ENCODE measurements around the gene MRC2.

Gene MRC2

DNA sequence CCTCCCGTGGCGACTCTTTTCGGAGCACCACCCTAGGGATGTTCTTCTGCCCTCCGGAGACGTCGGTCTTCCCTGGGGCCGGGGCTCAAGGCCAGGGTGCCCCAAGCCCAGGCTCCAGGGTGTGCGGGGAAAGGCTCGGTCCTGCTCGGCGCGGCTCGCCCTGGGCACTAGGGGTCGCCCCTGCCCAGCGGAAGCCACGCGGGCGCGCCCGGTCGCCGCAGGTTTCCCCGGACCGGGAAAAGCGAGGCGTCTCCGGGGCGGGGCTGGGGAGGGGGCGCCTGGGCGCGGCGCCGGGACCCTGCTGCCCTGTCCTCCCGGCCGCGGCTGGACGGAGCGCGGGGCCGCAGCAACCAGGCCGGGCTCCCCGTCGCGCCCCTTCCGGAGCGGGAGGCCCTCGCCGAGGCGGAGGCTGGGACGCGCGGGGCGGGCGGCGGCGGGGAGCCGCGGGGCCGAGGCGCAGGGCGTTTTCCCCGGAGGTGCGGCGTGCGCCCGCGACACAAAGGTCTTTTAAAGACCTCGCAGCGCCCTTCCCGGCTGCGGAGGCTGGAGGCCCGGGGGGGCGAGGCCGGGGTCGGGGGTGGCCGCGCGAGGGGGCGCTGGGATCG is 76.4 kb downstream of the MRC2 start:
- peak; percentile 80 for DNase-seq

DNA sequence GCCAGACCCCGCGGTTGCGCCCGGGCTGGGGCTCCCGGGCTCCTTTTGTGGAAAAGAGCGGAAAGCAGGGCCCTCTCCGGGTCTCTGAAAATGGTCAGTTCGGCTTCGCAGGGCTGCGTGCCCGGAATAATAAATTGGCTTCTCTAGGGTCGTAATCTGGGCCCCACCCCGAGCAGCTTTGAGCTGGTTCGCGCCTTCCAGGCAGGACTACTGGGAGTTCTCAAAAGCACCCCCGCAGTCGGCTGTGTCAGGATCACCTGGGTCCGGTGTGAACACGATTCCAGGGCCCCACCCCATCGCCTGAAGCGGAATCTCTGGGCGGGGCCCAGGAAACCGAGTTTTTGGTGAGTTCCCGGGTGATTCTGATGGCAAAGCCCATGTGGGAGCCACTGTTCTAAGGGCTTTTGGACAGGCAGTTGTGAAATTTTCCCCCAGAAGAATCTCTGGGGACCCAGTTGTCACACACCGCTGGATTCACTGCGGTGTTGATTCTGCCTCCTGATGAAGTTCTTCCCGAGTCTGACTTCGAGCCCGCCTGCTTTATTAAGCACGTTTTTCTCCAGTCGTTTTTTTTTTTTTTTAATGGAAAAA is 77.0 kb downstream of the MRC2 start:
- peak; percentile 23 for DNase-seq

- no peak for DNase-seq
These were observed 77.8 kb downstream of the MRC2 start for GRCh38 chr17:62705156-62705777.

GRCh38 chr17:62705778-62706597 is 78.5 kb downstream of the MRC2 start:
- no peak for DNase-seq

DNA sequence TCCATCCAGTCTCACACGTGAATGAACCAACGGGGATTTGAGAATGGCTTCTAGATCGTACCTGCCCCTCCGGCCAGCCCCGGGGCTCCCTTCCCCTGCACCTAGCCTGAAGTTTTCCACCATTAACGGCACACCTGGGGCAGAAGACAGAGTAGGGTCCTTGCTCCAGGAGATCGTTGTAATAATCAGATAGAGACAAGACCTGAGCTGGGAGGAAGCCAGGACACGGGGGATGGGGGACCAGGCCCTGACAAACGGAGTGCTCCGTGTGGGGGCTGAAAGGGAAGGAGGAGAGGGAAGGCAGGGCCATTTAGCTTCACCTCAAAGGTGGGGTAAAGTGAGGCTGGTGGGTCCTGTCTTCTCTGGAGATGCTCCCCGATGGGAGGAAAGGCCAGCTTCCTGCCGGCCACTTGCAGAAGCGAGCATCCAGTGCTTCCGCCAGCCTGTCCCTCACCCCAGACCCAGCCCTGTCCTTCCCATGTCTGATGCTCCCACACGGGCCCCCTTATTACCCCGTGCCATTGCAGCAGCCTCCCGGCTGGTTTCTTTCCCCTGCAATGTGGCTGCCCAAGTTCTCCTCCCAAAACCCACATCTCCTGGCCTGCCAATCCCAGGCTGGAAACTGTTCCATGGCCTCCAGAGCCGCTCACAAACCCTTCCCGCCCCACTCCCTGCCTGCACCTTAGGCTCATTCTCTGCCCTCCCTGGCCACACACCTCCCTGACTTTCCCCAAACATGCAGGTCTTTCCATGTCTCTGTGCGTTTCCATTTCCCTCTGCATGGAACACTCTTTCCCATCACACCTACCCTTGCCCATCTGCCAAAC is 79.3 kb downstream of the MRC2 start:
- no peak for DNase-seq

- no peak for DNase-seq
These were observed 79.9 kb downstream of the MRC2 start for GRCh38 chr17:62707425-62707739.

DNA sequence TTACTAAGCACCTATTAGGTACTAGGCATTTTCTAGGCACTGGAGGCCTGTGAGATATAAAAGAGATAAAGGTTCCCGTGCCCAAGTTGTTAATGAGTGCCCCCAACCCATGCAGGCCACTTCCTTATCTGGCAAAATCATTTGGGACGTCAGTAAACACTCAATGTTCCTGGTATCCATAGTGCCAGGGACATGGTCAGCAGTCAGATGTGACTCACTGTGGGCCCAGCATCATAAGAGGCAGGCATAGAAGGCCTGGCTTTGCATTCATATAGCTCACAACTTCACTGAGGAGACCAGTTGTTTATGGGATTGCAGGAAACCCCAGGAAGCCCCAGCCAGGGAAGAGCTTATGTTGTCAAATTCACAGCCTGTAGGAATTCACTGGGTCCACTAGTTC is 81.1 kb downstream of the MRC2 start:
- DNase-seq, result no peak

GRCh38 chr17:62712171-62712581 is 84.7 kb downstream of the MRC2 start:
- DNase-seq, result no peak

GRCh38 chr17:62713086-62713881 is 85.8 kb downstream of the MRC2 start:
- DNase-seq, result no peak

GRCh38 chr17:62714016-62714777 is 86.7 kb downstream of the MRC2 start:
- DNase-seq, result no peak

GRCh38 chr17:62715882-62716390 is 88.5 kb downstream of the MRC2 start:
- DNase-seq, result no peak

DNA sequence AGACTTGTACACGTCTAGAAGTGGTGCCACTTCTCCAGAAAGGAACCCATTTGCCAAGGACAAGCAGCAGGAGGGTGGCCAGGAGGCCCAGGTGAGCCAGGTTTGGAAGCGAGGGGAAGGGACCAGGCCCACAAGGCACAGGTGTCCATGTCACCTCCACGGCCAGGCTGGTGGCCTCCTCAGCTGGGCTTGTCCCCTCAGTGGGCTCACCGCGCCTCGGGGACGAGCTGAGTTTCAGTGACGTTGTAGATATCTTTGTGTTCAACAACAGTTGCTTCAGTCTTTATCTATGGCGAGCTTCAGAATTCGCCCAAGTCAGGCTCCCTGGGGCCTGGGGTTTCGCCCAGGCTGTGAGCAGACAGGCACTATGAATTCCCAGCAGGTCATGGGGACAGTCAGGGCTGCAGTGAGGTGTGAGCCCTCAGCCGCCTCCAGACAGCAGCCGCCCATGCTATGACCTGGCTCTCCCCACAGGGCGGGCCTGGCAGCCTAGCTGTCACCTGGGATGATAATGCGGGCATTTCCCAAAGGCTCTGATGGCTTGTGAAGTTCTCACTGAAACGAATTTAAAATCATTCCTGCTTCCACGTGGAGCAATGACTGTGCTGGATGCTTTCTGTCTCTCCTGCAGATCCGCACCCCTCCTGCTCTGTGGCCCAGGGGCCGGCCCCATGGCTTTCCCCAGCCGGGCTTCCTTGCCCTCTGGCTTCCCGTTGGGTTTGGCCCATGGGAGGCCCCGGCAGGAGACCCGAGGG is 89.5 kb downstream of the MRC2 start:
- DNase-seq, result no peak

DNA sequence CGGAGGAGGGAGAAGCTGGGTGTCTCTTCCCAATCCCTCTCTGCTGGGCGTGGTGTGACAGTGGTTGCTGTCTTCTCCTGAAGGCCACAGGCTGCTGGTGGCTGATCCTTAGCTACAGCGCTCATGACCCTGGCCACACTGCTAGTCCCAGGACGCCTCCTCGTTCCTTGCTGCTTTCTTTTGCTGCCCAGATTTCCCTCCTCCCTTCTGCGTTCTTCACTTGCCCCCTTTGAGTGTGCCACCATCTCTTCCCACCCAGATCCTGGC is 90.1 kb downstream of the MRC2 start:
- no peak for DNase-seq

DNA sequence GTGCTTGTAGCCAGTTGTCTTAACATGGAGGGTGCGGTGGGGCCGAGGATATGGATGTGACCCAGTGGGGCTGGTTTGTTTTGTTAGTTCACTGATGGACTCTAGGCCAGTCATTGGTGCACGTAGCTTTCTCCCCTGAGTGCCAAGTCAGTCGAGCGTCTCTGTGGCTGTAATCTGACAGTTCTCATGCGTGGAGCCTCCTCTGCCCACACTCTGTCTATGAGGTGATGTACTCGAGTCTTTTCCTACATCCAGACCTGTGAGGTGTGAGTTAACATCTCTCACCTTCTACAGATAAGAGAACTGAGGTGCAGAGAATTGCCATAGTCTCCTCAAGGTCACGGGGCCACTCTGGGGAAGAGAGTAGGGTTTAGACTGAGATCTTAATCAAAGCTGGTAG is 90.4 kb downstream of the MRC2 start:
- no peak for DNase-seq

DNA sequence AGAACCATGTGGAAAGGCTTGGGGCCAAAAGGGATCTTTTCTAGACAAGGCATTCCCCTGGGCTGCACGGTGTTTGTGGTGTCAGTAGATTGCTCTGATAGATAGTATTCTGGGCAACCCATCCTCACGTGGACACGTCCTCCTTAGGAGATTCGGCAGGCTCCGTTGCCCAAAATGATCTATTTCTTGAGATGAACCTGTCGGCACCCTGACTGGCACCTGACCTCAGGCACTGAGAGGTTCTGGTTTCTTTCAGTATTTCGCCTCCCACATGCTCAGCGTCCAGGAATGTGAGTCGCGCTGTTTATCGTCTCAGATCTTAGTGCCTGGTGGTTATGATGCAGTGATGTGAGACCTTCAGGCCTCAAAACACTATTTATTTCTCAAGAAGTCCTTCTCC is 91.0 kb downstream of the MRC2 start:
- no peak for DNase-seq

DNA sequence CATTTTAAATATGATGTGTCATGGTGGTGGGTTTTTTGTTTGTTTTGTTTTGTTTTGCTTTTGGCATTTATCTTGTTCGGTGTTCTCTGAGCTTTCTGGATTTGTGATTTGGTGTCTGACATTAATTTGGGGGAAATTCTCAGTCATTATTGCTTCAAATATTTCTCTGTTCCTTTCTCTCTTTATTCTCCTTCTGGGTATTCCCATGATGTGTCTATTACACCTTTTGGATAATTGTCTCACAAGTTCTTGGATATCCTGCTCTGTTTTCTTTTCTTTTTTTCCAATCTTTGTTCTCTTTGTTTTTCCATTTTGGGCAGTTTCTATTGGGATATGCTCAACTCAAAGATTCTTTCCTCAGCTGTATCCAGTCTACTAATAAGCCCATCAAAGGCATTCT is 92.1 kb downstream of the MRC2 start:
- DNase-seq, result no peak

DNA sequence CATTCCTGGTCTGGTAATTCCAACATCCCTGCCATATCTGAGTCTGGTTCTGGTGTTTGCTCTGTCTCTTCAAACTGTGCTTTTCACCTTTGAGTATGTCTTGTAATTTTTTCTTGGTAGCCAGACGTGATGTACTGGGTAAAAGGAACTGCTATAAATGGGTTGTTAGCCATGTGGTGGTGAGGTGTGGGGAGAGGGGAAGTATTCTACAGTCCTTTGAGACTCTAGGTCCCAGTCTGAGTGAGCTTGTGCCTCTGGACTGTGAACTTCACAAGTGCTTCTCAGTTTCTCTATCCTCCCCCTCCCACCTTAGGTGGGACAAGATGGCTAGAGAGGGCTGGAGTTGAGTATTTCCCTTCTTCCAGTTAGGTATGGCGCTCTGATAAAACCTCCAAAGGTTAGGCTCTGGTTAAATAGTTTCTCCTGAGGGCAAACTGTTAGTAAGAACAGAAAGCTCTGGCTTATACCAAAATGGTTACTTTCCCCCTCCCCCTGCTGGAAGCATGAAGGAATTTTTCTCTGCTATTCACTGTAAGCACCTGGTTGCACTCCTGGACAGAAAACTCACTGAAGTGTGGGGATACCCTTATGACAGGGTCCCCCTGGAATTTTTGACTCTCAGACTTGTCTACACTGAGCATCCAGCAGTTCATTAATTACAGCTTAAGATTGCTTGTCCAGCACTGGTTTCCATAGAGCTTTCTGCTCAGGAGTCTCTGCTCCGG is 92.8 kb downstream of the MRC2 start:
- no peak for DNase-seq

GRCh38 chr17:62722625-62723024 is 95.2 kb downstream of the MRC2 start:
- DNase-seq, result peak; percentile 16

GRCh38 chr17:62723842-62724241 is 96.4 kb downstream of the MRC2 start:
- DNase-seq, result no peak
